ENCODE data around the gene FXYD3. TPM values are rescaled to one million over a fixed set of nuclear protein-coding genes. Genes with fewer than 3 reads are reported as not detected.
A peak's percentile ranks its signal among the peaks of the same experiment; 100 is the strongest.
"Not testable (repeated sequence)": the region's sequence is repeated elsewhere in the genome, so short reads cannot be mapped to it uniquely, and the experiment has no call there.

FXYD3 gene
- total RNA-seq, 2 experiments from 2014 or later, result not detected

- ATAC-seq; H3K9me3 Mint-ChIP-seq (ENCODE audit: low read depth); DNase-seq; H3K27ac Mint-ChIP-seq; POLR2A ChIA-PET; CTCF ChIA-PET; H3K36me3 Mint-ChIP-seq (ENCODE audit: low read depth); H3K4me1 Mint-ChIP-seq; intact Hi-C loops (cut with DNase I, micrococcal nuclease); H3K27me3 Mint-ChIP-seq; H3K4me3 Mint-ChIP-seq: not testable (repeated sequence)
Observed at GRCh38 chr19:35129724-35130274, 14.2 kb downstream of the FXYD3 start.

- ATAC-seq (no peak), DNase-seq (no peak)
- peaks cover 7% of the 10 kb centered on the region for H3K9me3 Mint-ChIP-seq (ENCODE audit: low read depth)
- H3K36me3 Mint-ChIP-seq (ENCODE audit: low read depth), result no peaks in the 10 kb centered on the region
- intact Hi-C loops (cut with DNase I, micrococcal nuclease), result no loop called here
- CTCF ChIA-PET, result no interaction called here
- H3K4me3 Mint-ChIP-seq, result no peak overlapping the region
- no peaks in the 10 kb centered on the region for H3K27me3 Mint-ChIP-seq
- POLR2A ChIA-PET, result no interaction called here
- no peak overlapping the region for H3K27ac Mint-ChIP-seq
- peaks cover 4% of the 10 kb centered on the region for H3K4me1 Mint-ChIP-seq
Observed at GRCh38 chr19:35130761-35131720, 15.4 kb downstream of the FXYD3 start.

- intact Hi-C loops (cut with DNase I, micrococcal nuclease), result no loop called here
- ChIA-PET CTCF (no interaction called here), POLR2A (no interaction called here)
- peaks cover 4% of the 10 kb centered on the region for H3K4me1 Mint-ChIP-seq
- H3K27ac Mint-ChIP-seq, result no peak overlapping the region
- ATAC-seq (no peak), DNase-seq (no peak)
- peaks cover 7% of the 10 kb centered on the region for H3K9me3 Mint-ChIP-seq (ENCODE audit: low read depth)
- no peak overlapping the region for H3K4me3 Mint-ChIP-seq
- H3K27me3 Mint-ChIP-seq, result no peaks in the 10 kb centered on the region
- H3K36me3 Mint-ChIP-seq (ENCODE audit: low read depth), result no peaks in the 10 kb centered on the region
Observed at GRCh38 chr19:35132254-35132653, 16.6 kb downstream of the FXYD3 start.

GRCh38 chr19:35133826-35134225 is 18.2 kb downstream of the FXYD3 start:
- Mint-ChIP-seq H3K4me3 (no peak overlapping the region), H3K36me3 (ENCODE audit: low read depth) (no peaks in the 10 kb centered on the region), H3K4me1 (peaks cover 4% of the 10 kb centered on the region), H3K27ac (no peak overlapping the region), H3K9me3 (ENCODE audit: low read depth) (peaks cover 7% of the 10 kb centered on the region), H3K27me3 (no peaks in the 10 kb centered on the region)
- ChIA-PET CTCF (interaction anchor here (0.6 to 2.6 kb wide), 3 partner anchors 10 to 101 kb away, joined by 4 to 8 read pairs (median 5); no protein-coding TSS in a partner anchor), POLR2A (no interaction called here)
- ATAC-seq, result no peak
- no peak for DNase-seq
- intact Hi-C loops (cut with DNase I, micrococcal nuclease), result no loop called here

- Mint-ChIP-seq H3K27ac (no peak within 1 kb of the TSS), H3K4me1 (peaks cover 4% of the 10 kb centered on the region), H3K4me3 (no peak within 1 kb of the TSS)
Observed at GRCh38 chr19:35134601-35135242, 19.1 kb downstream of the FXYD3 start, which contains the start of gene LGI4. LGI4 (minus strand) TSS chr19:35135059; CDS start chr19:35134680, 379 bp downstream.

GRCh38 chr19:35135389-35135909 is 19.8 kb downstream of the FXYD3 start:
- Mint-ChIP-seq H3K9me3 (ENCODE audit: low read depth) (peaks cover 7% of the 10 kb centered on the region), H3K36me3 (ENCODE audit: low read depth) (no peaks in the 10 kb centered on the region), H3K27ac (no peak overlapping the region), H3K27me3 (no peaks in the 10 kb centered on the region), H3K4me1 (peaks cover 4% of the 10 kb centered on the region), H3K4me3 (no peak overlapping the region)
- intact Hi-C loops (cut with DNase I, micrococcal nuclease), result loop anchor here (1.0 to 5.0 kb wide), 2 partner anchors 68 to 88 kb away; no protein-coding TSS in a partner anchor
- DNase-seq (peak; percentile 83), ATAC-seq (peak; percentile 95)
- ChIA-PET CTCF (interaction anchor here (0.7 to 3.2 kb wide), 11 partner anchors 8 to 128 kb away, joined by 3 to 30 read pairs (median 8); partner anchors contain the start of gene FXYD5), POLR2A (no interaction called here)

More at GRCh38 chr19:35134601-35135242, 19.1 kb downstream of the FXYD3 start, which contains the start of gene LGI4:
- ChIA-PET POLR2A (interaction anchor here (0.5 kb wide), 1 partner anchor 36 kb away, joined by 3 read pairs; no protein-coding TSS in a partner anchor), CTCF (interaction anchor here (0.7 to 3.2 kb wide), 6 partner anchors 11 to 814 kb away, joined by 3 to 30 read pairs (median 8); partner anchors contain the start of gene FXYD5)
- Mint-ChIP-seq H3K9me3 (ENCODE audit: low read depth) (peaks cover 7% of the 10 kb centered on the region), H3K27me3 (no peaks in the 10 kb centered on the region), H3K36me3 (ENCODE audit: low read depth) (no peaks in the 10 kb centered on the region)
- intact Hi-C loops (cut with DNase I, micrococcal nuclease), result loop anchor here (1.0 to 5.0 kb wide), 2 partner anchors 67 to 87 kb away; no protein-coding TSS in a partner anchor
- no peak for ATAC-seq
- no peak for DNase-seq

GRCh38 chr19:35136231-35136630 is 20.6 kb downstream of the FXYD3 start:
- Mint-ChIP-seq H3K4me1 (peaks cover 10% of the 10 kb centered on the region), H3K27ac (no peak overlapping the region), H3K27me3 (peaks cover 2% of the 10 kb centered on the region), H3K36me3 (ENCODE audit: low read depth) (no peaks in the 10 kb centered on the region), H3K4me3 (no peak overlapping the region), H3K9me3 (ENCODE audit: low read depth) (peaks cover 7% of the 10 kb centered on the region)
- ChIA-PET POLR2A (no interaction called here), CTCF (interaction anchor here (0.6 to 3.2 kb wide), 14 partner anchors 8 to 666 kb away, joined by 3 to 30 read pairs (median 4); partner anchors contain the start of gene FXYD5)
- intact Hi-C loops (cut with DNase I, micrococcal nuclease), result loop anchor here in 1 of 2 experiments (5.0 kb wide), 1 partner anchor 89 kb away; no protein-coding TSS in a partner anchor
- DNase-seq (no peak), ATAC-seq (no peak)

GRCh38 chr19:35136977-35137702 is 21.5 kb downstream of the FXYD3 start:
- intact Hi-C loops (cut with DNase I, micrococcal nuclease), result loop anchor here in 1 of 2 experiments (5.0 kb wide), 1 partner anchor 90 kb away; no protein-coding TSS in a partner anchor
- ChIA-PET CTCF (interaction anchor here (0.6 to 3.2 kb wide), 12 partner anchors 9 to 667 kb away, joined by 3 to 30 read pairs (median 4); partner anchors contain the start of gene FXYD5), POLR2A (no interaction called here)
- no peak for ATAC-seq
- H3K27me3 Mint-ChIP-seq, result peaks cover 3% of the 10 kb centered on the region
- H3K27ac Mint-ChIP-seq, result no peak overlapping the region
- no peak for DNase-seq
- H3K4me1 Mint-ChIP-seq, result peaks cover 18% of the 10 kb centered on the region
- no peaks in the 10 kb centered on the region for H3K36me3 Mint-ChIP-seq (ENCODE audit: low read depth)
- H3K9me3 Mint-ChIP-seq (ENCODE audit: low read depth), result peaks cover 7% of the 10 kb centered on the region
- H3K4me3 Mint-ChIP-seq, result no peak overlapping the region

- ATAC-seq (no peak), DNase-seq (no peak)
- Mint-ChIP-seq H3K27ac (no peak within 1 kb of the TSS), H3K4me3 (no peak within 1 kb of the TSS), H3K4me1 (peaks cover 23% of the 10 kb centered on the region), H3K36me3 (ENCODE audit: low read depth) (no peaks in the 10 kb centered on the region), H3K9me3 (ENCODE audit: low read depth) (no peaks in the 10 kb centered on the region), H3K27me3 (peaks cover 4% of the 10 kb centered on the region)
- intact Hi-C loops (cut with DNase I, micrococcal nuclease), result loop anchor here in 1 of 2 experiments (5.0 kb wide), 1 partner anchor 91 kb away; no protein-coding TSS in a partner anchor
- ChIA-PET CTCF (interaction anchor here (1.0 kb wide), 1 partner anchor 92 kb away, joined by 3 read pairs; no protein-coding TSS in a partner anchor), POLR2A (no interaction called here)
Observed at GRCh38 chr19:35138305-35138892, 22.8 kb downstream of the FXYD3 start, which contains the start of gene FXYD1. FXYD1 (plus strand) TSS chr19:35138824; CDS start chr19:35140080, 1,256 bp downstream.

All from activated CD4-positive, alpha-beta T cell treated with anti-CD3 and anti-CD28 coated beads for 36 hours (primary cell).